Measurements from ENCODE around the gene ERRFI1.

- TF ChIP-seq POLR2A (IDR thresholded peaks at IDR 0.05), result no peak
- no peak for TF ChIP-seq CTCF (IDR thresholded peaks at IDR 0.05)
- TF ChIP-seq EP300 (IDR thresholded peaks at IDR 0.05), result peak in 1 of 2 donors; percentile 48
These were observed 14.5 kb upstream of the ERRFI1 start for GRCh38 chr1:8040586-8040985.

All from tibial nerve (tissue), 4 donors.